ENCODE data around the gene NCKAP5.

Gene NCKAP5

DNA sequence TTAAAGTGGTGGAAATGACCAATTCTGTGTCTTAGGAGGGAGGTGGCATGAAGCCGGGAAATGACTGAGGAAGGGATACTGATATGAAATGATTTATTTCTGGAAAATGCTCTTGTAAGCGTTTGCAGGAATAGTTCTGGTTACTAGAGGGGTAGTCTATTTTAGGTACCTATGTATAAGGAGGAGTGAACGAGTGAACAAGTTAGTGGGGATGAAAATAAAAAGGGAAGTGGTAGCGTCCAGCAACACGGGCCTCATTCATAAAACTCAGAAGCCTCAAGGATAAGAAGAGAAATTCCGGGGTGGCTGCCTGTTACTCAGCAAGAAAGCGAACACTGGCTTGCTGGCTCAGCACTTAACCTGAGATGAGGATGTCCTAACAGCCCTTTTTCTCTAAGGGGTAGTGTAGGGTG lies 303.3 kb downstream of the NCKAP5 start:
- TF ChIP-seq FOXP2 (optimal IDR thresholded peaks at IDR 0.05; ENCODE audit: borderline replicate concordance, extremely low read depth, extremely low read length, insufficient read depth) = no peak
- TF ChIP-seq SIN3A (IDR thresholded peaks at IDR 0.05; ENCODE audit: borderline replicate concordance, insufficient read depth, low read length) = no peak
- no peak for TF ChIP-seq TAF1 (IDR thresholded peaks at IDR 0.05; ENCODE audit: borderline replicate concordance, insufficient read depth, low read length)
- no peak for TF ChIP-seq REST (IDR thresholded peaks at IDR 0.05; ENCODE audit: insufficient read depth in 1 of 2, low read depth in 2 of 2, low read length in 2 of 2)
- TF ChIP-seq POLR2AphosphoS5 (IDR thresholded peaks at IDR 0.05; ENCODE audit: low read depth, low read length) = no peak

DNA sequence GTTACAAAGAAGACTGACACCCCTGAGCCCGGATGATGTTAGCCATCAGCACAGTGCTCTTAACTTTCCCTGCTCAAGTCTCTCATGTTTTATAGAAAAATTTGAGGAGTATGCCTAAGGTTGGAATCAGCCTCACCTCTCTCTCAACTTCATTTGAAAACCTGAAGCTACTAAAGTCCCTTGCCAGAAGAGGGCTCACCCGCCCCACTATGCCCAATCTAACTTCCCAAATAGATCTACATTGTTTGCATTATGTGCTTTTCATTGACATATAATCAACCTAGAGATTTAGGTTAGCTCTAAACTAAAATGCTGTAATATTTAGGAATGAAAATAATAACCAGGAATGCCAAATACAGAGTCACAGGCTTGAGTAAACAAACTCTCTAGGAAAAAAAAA lies 305.4 kb downstream of the NCKAP5 start:
- TF ChIP-seq FOXP2 (optimal IDR thresholded peaks at IDR 0.05; ENCODE audit: borderline replicate concordance, extremely low read depth, extremely low read length, insufficient read depth) = no peak
- no peak for TF ChIP-seq SIN3A (IDR thresholded peaks at IDR 0.05; ENCODE audit: borderline replicate concordance, insufficient read depth, low read length)
- no peak for TF ChIP-seq POLR2AphosphoS5 (IDR thresholded peaks at IDR 0.05; ENCODE audit: low read depth, low read length)
- no peak for TF ChIP-seq TAF1 (IDR thresholded peaks at IDR 0.05; ENCODE audit: borderline replicate concordance, insufficient read depth, low read length)
- no peak for TF ChIP-seq REST (IDR thresholded peaks at IDR 0.05; ENCODE audit: insufficient read depth in 1 of 2, low read depth in 2 of 2, low read length in 2 of 2)

DNA sequence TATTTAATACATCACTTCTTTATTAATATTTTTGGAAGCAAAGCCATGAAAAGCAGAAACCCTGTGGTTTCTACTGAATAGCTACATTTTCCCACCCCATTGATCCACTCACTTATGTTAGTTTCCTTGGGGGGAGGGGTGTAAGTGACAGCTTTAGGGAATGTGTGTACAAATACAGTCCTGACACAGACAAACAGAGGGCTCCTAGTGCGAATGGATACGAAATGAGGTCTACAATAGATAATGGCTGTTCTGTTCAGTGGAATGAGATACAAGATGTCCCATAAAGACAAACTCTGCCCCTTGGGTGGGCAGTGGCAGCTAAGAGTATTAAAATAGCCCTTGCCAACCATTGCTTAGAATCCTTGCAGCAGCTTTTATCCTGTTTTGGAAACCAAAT lies 312.9 kb downstream of the NCKAP5 start:
- TF ChIP-seq FOXP2 (optimal IDR thresholded peaks at IDR 0.05; ENCODE audit: borderline replicate concordance, extremely low read depth, extremely low read length, insufficient read depth) (no peak), TAF1 (IDR thresholded peaks at IDR 0.05; ENCODE audit: borderline replicate concordance, insufficient read depth, low read length) (no peak), SIN3A (IDR thresholded peaks at IDR 0.05; ENCODE audit: borderline replicate concordance, insufficient read depth, low read length) (no peak), REST (IDR thresholded peaks at IDR 0.05; ENCODE audit: insufficient read depth in 1 of 2, low read depth in 2 of 2, low read length in 2 of 2) (no peak), POLR2AphosphoS5 (IDR thresholded peaks at IDR 0.05; ENCODE audit: low read depth, low read length) (no peak)

DNA sequence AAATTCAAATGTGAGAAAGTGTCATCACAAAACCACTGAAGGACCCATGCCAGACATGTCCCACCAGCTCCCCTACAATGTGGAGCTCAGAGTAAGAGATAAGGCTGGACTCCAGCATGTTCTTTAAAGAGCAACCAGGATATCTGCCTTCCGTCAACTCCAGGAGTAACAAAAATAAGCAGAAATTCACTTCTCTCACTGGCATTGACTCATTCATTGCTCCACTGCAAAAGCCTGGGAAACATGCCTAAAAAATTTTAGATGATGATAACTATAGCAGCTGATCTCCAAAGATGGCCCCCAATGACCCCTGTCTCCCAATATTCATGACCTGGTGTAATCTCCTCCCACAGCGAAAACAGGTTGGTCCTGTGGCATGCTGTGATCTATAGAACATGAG lies 314.5 kb downstream of the NCKAP5 start:
- TF ChIP-seq REST (IDR thresholded peaks at IDR 0.05; ENCODE audit: insufficient read depth in 1 of 2, low read depth in 2 of 2, low read length in 2 of 2) (no peak), SIN3A (IDR thresholded peaks at IDR 0.05; ENCODE audit: borderline replicate concordance, insufficient read depth, low read length) (no peak), FOXP2 (optimal IDR thresholded peaks at IDR 0.05; ENCODE audit: borderline replicate concordance, extremely low read depth, extremely low read length, insufficient read depth) (no peak), POLR2AphosphoS5 (IDR thresholded peaks at IDR 0.05; ENCODE audit: low read depth, low read length) (no peak), TAF1 (IDR thresholded peaks at IDR 0.05; ENCODE audit: borderline replicate concordance, insufficient read depth, low read length) (no peak)

Data from PFSK-1 (cell line).